Endothelial cell of umbilical vein (primary cell): ENCODE results near the gene GALK2.

Experiments used
- CTCF ChIP-seq, 2 donors: IDR thresholded peaks; 1 replicate in 1 of 2; 2 replicates in 1 of 2; pipeline ENCODE4 v1.5.1; 2011; ENCODE audit warnings: low read length in 2 of 2, mild to moderate bottlenecking in 2 of 2, moderate library complexity in 2 of 2, control low read depth in 1 of 2, inconsistent platforms in 1 of 2, low read depth in 1 of 2; ENCODE audit not compliant: insufficient read depth in 1 of 2; ENCODE audit errors: extremely low read depth in 1 of 2
- EZH2 ChIP-seq: IDR thresholded peaks from 2 replicates; pipeline ENCODE4 v1.6.1; 2012; ENCODE audit warnings: borderline replicate concordance, low read depth, mild to moderate bottlenecking, moderate library complexity, low read length, inconsistent platforms; ENCODE audit not compliant: severe bottlenecking
- FOS ChIP-seq: IDR thresholded peaks from 2 replicates; pipeline ENCODE4 v1.6.1; 2011; ENCODE audit warnings: mild to moderate bottlenecking, low read length, moderate library complexity, borderline replicate concordance; ENCODE audit not compliant: insufficient read depth
- JUN ChIP-seq: IDR thresholded peaks from 2 replicates; pipeline ENCODE4 v1.6.1; 2011; ENCODE audit warnings: borderline replicate concordance, low read depth; ENCODE audit not compliant: insufficient read length, insufficient read depth
- MYC ChIP-seq: IDR thresholded peaks from one replicate; pipeline ENCODE4 v1.6.1; 2011; ENCODE audit warnings: mild to moderate bottlenecking, low read depth, low read length
- POLR2A ChIP-seq: IDR thresholded peaks from 2 replicates; pipeline ENCODE4 v1.6.1; 2012; ENCODE audit warnings: low read depth, mild to moderate bottlenecking, control low read depth, low read length
- POLR2AphosphoS5 ChIP-seq: IDR thresholded peaks from 2 replicates; pipeline ENCODE4 v1.6.1; 2012; ENCODE audit warnings: low read depth, mild to moderate bottlenecking, control low read depth, low read length, moderate library complexity; ENCODE audit not compliant: insufficient read depth
- TF ChIP-seq, protein P1 (sequence below): IDR thresholded peaks from 2 replicates; pipeline ENCODE4 v1.6.1; 2011; ENCODE audit not compliant: insufficient read depth, insufficient read length

DNA sequence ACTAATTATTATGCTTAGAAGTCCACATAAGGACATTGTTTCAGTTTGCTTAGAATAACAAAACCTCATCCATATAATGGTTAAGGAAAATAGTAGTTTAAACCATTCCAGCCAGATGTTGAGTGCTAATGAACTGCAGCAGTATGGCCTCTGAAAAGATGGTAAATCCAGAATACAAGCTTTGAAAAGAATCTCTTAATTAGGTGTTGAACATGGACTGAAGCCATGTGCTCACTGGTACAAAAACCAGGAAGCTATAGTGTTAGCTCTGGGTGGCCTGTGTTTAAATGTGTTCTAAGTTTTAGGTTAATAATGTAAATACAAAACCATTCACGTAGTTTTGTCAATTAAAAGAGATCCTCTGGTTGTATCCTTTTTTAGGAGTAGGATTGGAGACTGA is 78.2 kb downstream of the GALK2 start:
- TF ChIP-seq POLR2A (no peak), CTCF (IDR thresholded peaks at IDR 0.05; ENCODE audit: extremely low read depth in 1 of 2, insufficient read depth in 1 of 2, low read depth in 1 of 2, low read length in 2 of 2) (no peak), FOS (no peak), EZH2 (no peak), POLR2AphosphoS5 (no peak), MYC (no peak), JUN (no peak)
- TF ChIP-seq, protein P1, sequence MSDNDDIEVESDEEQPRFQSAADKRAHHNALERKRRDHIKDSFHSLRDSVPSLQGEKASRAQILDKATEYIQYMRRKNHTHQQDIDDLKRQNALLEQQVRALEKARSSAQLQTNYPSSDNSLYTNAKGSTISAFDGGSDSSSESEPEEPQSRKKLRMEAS: no peak
